SIG-M5 treated with dmso at 0.1 percent for 504 hours (cell line): Measurements from ENCODE around the gene TECPR2.
"Not testable (repeated sequence)": the region's sequence is repeated elsewhere in the genome, so short reads cannot be mapped to it uniquely, and the experiment has no call there.

Experiments
- DNase-seq: peaks from one replicate; lab custom pipeline; 2025; ENCODE audit not compliant: unreplicated experiment; lab: John Stamatoyannopoulos, UW

Gene TECPR2

GRCh38 chr14:102362545-102363181 is at the start of gene TECPR2, which contains the start of gene CINP:
Gene TECPR2, plus strand, starts transcription at chr14:102362941. Its CDS starts 13,781 bp downstream, at chr14:102376722.
Gene CINP, minus strand, starts transcription at chr14:102362890. Its CDS starts 39 bp downstream, at chr14:102362851.
- peak; percentile 93 for DNase-seq

- DNase-seq: peak; percentile 83
Measured at GRCh38 chr14:102314242-102315011, 48.3 kb upstream of the TECPR2 start.

GRCh38 chr14:102315121-102315520 is 47.6 kb upstream of the TECPR2 start:
- DNase-seq: no peak

GRCh38 chr14:102316338-102316742 is 46.4 kb upstream of the TECPR2 start:
- DNase-seq: no peak

GRCh38 chr14:102316743-102317563 is 45.8 kb upstream of the TECPR2 start:
- DNase-seq: peak; percentile 86

GRCh38 chr14:102317564-102318248 is 45.0 kb upstream of the TECPR2 start:
- peak; percentile 83 for DNase-seq

- DNase-seq: no peak
Measured at GRCh38 chr14:102318781-102319276, 43.9 kb upstream of the TECPR2 start.

GRCh38 chr14:102319351-102320032 is 43.2 kb upstream of the TECPR2 start, which contains the start of gene ZNF839:
Gene ZNF839, plus strand, starts transcription at chr14:102319746. Its CDS starts 20 bp downstream, at chr14:102319766.
- peak; percentile 79 for DNase-seq

- peak; percentile 22 for DNase-seq
Measured at GRCh38 chr14:102320033-102320660, 42.6 kb upstream of the TECPR2 start.

- DNase-seq: no peak
Measured at GRCh38 chr14:102320671-102321455, 41.9 kb upstream of the TECPR2 start.

- DNase-seq: no peak
Measured at GRCh38 chr14:102321456-102322422, 41.0 kb upstream of the TECPR2 start.

GRCh38 chr14:102323102-102323501 is 39.6 kb upstream of the TECPR2 start:
- DNase-seq: peak; percentile 75

GRCh38 chr14:102325791-102326345 is 36.9 kb upstream of the TECPR2 start:
- DNase-seq: no peak

GRCh38 chr14:102326583-102326982 is 36.2 kb upstream of the TECPR2 start:
- no peak for DNase-seq

- DNase-seq: not testable (repeated sequence)
Measured at GRCh38 chr14:102329381-102329780, 33.4 kb upstream of the TECPR2 start.

GRCh38 chr14:102330806-102331205 is 31.9 kb upstream of the TECPR2 start:
- no peak for DNase-seq

GRCh38 chr14:102333390-102333789 is 29.4 kb upstream of the TECPR2 start:
- DNase-seq: no peak
